Smooth muscle cell (in vitro differentiated cells): Measurements from ENCODE around the gene BMPR1B. TPM values are rescaled to one million over a fixed set of nuclear protein-coding genes. Genes with fewer than 3 reads are reported as not detected.

Experiments
- DNase-seq: peaks from one replicate; lab custom pipeline; 2025; ENCODE audit not compliant: unreplicated experiment; lab: John Stamatoyannopoulos, UW
- H2AFZ ChIP-seq: fragments of 200-600 bp; sonication (generic); 2 replicates; pipeline ENCODE4 v1.6.0; 2016; ENCODE audit warnings: antibody characterized with exemption, low read depth, mild to moderate bottlenecking
- H3F3A ChIP-seq: fragments of 200-600 bp; sonication (generic); 2 replicates; pipeline ENCODE4 v1.6.0; 2017; ENCODE audit warnings: antibody characterized with exemption, low read depth
- H3K27ac ChIP-seq: fragments of 200-600 bp; sonication (generic); 2 replicates; pipeline ENCODE4 v1.5.1; 2016; ENCODE audit warnings: low read depth, mild to moderate bottlenecking
- H3K27me3 ChIP-seq: fragments of 200-600 bp; sonication (generic); 2 replicates; pipeline ENCODE4 v1.6.1; 2016; ENCODE audit warnings: low read depth, mild to moderate bottlenecking
- H3K36me3 ChIP-seq: fragments of 200-600 bp; sonication (generic); 2 replicates; pipeline ENCODE4 v1.5.1; 2016; ENCODE audit warnings: low read depth
- H3K4me1 ChIP-seq: fragments of 200-600 bp; sonication (generic); 2 replicates; pipeline ENCODE4 v1.5.1; 2016; ENCODE audit warnings: low read depth
- H3K4me2 ChIP-seq: fragments of 200-600 bp; sonication (generic); 2 replicates; pipeline ENCODE4 v1.6.0; 2016; ENCODE audit warnings: mild to moderate bottlenecking
- H3K4me3 ChIP-seq: fragments of 200-600 bp; sonication (generic); 2 replicates; pipeline ENCODE4 v1.5.1; 2016; ENCODE audit warnings: mild to moderate bottlenecking
- H3K79me2 ChIP-seq: fragments of 200-600 bp; sonication (generic); 2 replicates; pipeline ENCODE4 v1.6.0; 2016; ENCODE audit warnings: low read depth, mild to moderate bottlenecking
- H3K9ac ChIP-seq: fragments of 200-600 bp; sonication (generic); 2 replicates; pipeline ENCODE4 v1.6.0; 2016; ENCODE audit warnings: low read depth
- H3K9me3 ChIP-seq: fragments of 200-600 bp; sonication (generic); replicated peaks from 2 replicates; pipeline ENCODE4 v1.5.1; 2016; ENCODE audit warnings: low read depth
- H4K20me1 ChIP-seq: fragments of 200-600 bp; sonication (generic); 2 replicates; pipeline ENCODE4 v1.6.0; 2016; ENCODE audit warnings: low read depth
- CTCF ChIP-seq: fragments of 200-600 bp; sonication (generic); IDR thresholded peaks from 2 replicates; pipeline ENCODE4 v1.5.1; 2017; ENCODE audit warnings: borderline replicate concordance, mild to moderate bottlenecking, antibody characterized with exemption; ENCODE audit not compliant: insufficient read depth, poor library complexity, severe bottlenecking
- WGBS: methylation state at CpG from one replicate; pipeline ENCODE4 v1.1.7; 2016; ENCODE audit warnings: low lambda C conversion rate; 5-methylcytosine and 5-hydroxymethylcytosine counted together
- polyA plus RNA-seq: library from polyadenylated mRNA; unstranded; fragments of >200 nt; fragmentation: Nextera tagmentation; extraction: Ambion mirVana; gene quantifications from 2 replicates; pipeline ENCODE4 v1.2.1, GENCODE V29; 2016
- total RNA-seq: library from RNA; depleted of rRNA; stranded (reverse); fragments of >200 nt; gene quantifications from 2 replicates; pipeline ENCODE4 v1.2.3, GENCODE V29; 2014

BMPR1B gene
- total and polyA plus RNA-seq, 2 experiments from 2014 or later = 0.03 to 1.2 TPM

DNA sequence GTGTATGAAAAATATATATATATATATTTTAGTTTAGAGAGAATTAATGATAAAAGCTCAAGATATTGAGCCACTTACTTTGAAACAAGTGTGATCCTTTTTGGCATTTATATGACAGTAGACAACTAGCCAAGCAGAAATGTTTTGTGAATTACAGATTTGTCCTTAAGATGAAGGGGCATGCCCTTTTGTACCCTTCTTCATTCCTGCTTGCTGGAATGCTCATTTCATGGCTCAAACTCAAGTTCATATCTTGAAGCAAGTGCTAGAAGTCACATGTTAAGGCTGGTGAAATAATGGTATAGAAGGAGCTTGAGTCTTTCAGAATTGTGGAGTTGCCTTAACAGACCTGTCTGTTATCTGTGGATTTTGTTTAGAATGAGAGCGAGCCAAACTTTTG lies 203.0 kb downstream of the BMPR1B start:
- H2AFZ ChIP-seq = no peak overlapping the region
- WGBS = 100% methylated on average over 1 of the region's 1 CpG
- H3K27ac ChIP-seq = no peak overlapping the region
- no peak for DNase-seq
- H3K4me1 ChIP-seq = no peaks in the 10 kb centered on the region
- H3K9ac ChIP-seq = no peak overlapping the region
- H3K4me3 ChIP-seq = no peak overlapping the region
- no peaks in the 10 kb centered on the region for H3K79me2 ChIP-seq
- H3K4me2 ChIP-seq = no peak overlapping the region
- TF ChIP-seq CTCF = no peak
- no peaks in the 10 kb centered on the region for H4K20me1 ChIP-seq
- H3K27me3 ChIP-seq = no peaks in the 10 kb centered on the region
- no peaks in the 10 kb centered on the region for H3K9me3 ChIP-seq
- H3K36me3 ChIP-seq = no peaks in the 10 kb centered on the region
- no peaks in the 10 kb centered on the region for H3F3A ChIP-seq

DNA sequence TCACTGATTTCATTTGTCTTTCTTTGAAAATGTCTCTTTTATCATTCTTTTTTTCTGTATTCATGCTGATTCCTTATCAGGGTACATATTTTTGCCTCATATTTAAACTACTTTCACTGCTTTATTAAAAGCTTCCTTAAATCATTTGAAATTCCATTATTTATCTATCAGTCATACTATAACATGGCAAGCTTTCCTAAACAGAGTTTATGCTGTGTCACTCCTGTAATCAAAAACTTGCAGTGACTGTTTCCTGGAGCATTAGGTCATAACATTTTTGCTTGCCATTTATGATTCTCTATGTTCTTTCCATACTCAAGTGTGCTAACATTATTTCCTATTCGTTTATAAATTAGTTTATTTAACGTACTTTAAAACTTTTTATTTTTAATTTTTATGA lies 203.7 kb downstream of the BMPR1B start:
- Histone ChIP-seq H2AFZ (no peak overlapping the region), H3K4me1 (no peaks in the 10 kb centered on the region), H3K9ac (no peak overlapping the region), H3K27ac (no peak overlapping the region), H3K4me3 (no peak overlapping the region), H4K20me1 (no peaks in the 10 kb centered on the region), H3K4me2 (no peak overlapping the region), H3K9me3 (no peaks in the 10 kb centered on the region), H3K27me3 (no peaks in the 10 kb centered on the region), H3F3A (no peaks in the 10 kb centered on the region), H3K36me3 (no peaks in the 10 kb centered on the region), H3K79me2 (no peaks in the 10 kb centered on the region)
- no peak for TF ChIP-seq CTCF
- DNase-seq = no peak
- 87% methylated on average over 2 of the region's 2 CpGs for WGBS

GRCh38 chr4:94962484-94962883 lies 204.7 kb downstream of the BMPR1B start:
- Histone ChIP-seq H4K20me1 (no peaks in the 10 kb centered on the region), H3K4me2 (no peak overlapping the region), H2AFZ (no peak overlapping the region), H3F3A (no peaks in the 10 kb centered on the region), H3K27ac (no peak overlapping the region), H3K27me3 (no peaks in the 10 kb centered on the region), H3K4me1 (no peaks in the 10 kb centered on the region), H3K9me3 (no peaks in the 10 kb centered on the region), H3K4me3 (no peak overlapping the region), H3K79me2 (no peaks in the 10 kb centered on the region), H3K36me3 (no peaks in the 10 kb centered on the region), H3K9ac (no peak overlapping the region)
- no peak for TF ChIP-seq CTCF
- no peak for DNase-seq

DNA sequence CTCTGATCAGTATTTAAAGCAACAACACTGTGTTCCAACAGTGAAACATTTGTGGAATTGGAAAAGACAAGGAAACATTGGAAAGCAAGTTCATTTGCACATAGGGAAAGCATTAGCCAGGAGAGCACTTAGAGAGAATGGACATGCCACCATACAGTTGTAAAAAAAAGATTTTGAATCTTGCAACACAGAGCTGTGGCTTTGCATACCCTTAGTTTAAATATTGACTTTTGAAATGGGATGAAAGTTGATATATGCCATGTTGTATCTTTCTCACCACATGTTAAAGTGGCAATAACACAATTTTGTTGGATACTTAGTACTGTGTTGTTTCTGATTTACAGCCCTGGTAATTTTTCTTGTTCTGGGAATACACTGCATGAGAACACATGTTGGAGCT lies 208.1 kb downstream of the BMPR1B start:
- Histone ChIP-seq H3K9me3 (no peaks in the 10 kb centered on the region), H3K36me3 (no peaks in the 10 kb centered on the region), H3K27ac (no peak overlapping the region), H3K9ac (no peak overlapping the region), H3K4me1 (no peaks in the 10 kb centered on the region), H3K27me3 (no peaks in the 10 kb centered on the region), H2AFZ (no peak overlapping the region), H4K20me1 (no peaks in the 10 kb centered on the region), H3F3A (no peaks in the 10 kb centered on the region), H3K4me2 (no peak overlapping the region), H3K79me2 (no peaks in the 10 kb centered on the region), H3K4me3 (no peak overlapping the region)
- no peak for TF ChIP-seq CTCF
- no peak for DNase-seq
